Hypothalamus (tissue), 51 donors: ENCODE results near the gene DCX.
A peak's percentile ranks its signal among the peaks of the same experiment; 100 is the strongest.

Source experiments
- DNase-seq, 51 donors: peaks; one replicate each; lab custom pipeline; 2025; lab: John Stamatoyannopoulos, UW

Gene DCX

DNA sequence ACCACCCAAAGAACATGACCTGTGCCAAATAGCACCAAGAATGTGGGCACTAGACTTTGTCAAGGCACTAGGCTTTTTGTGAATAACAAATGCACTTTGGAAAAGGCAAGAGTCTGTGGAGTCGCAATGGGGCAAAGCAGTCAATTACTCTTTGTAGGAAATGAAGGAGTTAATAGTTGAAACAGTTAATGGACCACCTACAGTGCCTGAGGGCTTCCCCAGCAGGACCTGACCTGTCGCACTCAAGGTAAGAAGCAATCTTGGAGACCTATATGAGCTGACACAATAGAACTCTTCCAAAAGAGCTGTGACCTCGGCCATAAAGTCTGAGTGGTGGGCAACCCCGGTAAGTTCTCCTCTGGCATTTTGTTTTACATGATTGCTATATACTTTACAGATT lies 92.5 kb downstream of the DCX start:
- no peak for DNase-seq

DNA sequence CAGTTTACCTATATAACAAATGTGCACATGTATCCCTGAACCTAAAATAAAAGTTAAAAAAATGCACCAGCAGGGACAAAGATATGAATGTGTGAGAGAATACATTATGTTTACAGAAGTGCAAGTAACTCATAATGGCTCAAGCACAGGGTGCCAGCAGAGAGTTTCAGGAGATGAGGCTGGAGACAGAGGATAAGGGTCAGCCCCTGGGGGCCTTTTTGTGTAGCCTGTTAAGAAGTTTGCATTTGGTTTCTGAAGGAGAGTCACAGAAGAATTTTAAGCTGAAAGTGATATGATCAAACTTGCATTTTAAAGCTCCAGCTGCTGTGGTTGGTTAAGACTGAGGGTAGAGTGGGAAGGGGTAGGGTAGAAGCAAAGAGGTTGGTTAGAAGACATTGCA lies 93.1 kb downstream of the DCX start:
- DNase-seq = no peak

DNA sequence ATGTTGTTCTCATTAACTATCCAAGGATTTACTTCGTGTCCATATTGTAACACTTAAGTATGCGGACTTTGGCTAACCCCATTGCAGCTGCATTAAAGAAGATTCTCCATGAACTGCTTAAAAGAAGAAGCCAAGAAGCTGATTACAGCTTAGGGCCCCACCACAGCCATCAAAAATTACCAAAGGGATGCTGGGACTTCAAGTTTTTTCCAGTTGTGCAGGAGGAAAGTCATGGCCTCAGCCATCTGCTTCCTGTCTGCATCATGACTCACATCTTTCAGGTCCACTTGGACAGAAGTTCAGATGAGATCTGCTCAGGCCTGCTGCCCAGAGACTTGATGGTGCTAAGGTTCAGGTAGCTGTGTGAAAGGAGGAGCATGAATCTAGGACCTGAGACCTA lies 102.9 kb downstream of the DCX start:
- DNase-seq = no peak

DNA sequence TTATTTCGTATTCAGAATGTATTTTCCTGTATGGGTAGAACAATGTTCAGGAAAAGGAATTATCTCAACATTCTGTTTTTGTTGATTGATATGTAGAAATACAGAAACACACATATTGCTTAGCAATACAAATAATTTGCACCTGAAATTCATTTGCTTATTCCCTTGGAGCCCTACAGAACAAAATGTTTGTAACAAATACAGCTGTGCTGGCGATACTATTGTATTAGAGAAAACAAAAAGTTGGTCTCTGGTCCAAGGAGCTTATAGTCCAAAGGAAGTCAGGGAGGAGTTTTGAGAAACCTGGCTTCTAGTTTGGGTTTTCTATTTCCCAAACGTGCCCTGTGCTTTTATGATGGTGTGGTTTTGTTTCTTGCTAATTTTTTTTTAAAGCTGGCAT lies 104.0 kb downstream of the DCX start:
- DNase-seq = no peak

DNA sequence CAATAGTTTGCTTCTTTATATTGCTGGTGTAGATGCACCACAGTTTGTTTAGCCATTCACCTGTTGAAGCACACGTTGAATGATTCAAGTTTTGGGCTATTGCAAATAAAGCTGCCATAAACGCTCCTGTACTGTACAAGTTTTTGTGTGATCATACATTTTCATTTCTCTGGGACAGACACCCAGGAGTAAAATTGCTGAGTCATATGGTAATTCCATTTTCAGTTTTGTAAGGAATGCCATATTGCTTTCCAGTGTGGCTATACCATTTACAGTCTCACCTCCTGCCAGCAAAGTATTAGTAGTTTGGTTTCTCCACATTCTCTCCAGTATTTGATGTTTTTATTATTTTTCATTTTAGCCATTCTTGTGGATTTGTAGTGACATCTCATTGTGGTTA lies 109.7 kb downstream of the DCX start:
- DNase-seq = no peak

DNA sequence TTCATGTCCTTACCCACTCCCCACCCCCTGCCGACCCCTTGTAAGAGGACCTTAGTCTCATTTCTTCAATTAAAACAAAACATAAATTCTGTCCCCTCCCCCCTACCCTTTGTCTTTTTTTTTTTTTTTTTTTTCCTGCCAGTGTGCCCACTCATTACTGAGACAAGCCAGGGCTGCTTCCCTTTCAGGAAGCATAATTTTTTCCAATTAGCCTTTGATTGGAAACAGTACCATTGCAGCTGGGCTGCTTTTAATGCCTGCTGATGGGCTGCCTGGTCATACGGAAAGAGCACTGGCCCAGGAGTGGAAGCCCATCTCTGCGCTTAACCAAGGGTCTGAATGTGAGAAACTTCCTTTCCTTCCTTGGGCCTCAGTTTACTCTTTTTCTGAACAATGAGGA lies 123.2 kb downstream of the DCX start:
- DNase-seq = no peak

DNA sequence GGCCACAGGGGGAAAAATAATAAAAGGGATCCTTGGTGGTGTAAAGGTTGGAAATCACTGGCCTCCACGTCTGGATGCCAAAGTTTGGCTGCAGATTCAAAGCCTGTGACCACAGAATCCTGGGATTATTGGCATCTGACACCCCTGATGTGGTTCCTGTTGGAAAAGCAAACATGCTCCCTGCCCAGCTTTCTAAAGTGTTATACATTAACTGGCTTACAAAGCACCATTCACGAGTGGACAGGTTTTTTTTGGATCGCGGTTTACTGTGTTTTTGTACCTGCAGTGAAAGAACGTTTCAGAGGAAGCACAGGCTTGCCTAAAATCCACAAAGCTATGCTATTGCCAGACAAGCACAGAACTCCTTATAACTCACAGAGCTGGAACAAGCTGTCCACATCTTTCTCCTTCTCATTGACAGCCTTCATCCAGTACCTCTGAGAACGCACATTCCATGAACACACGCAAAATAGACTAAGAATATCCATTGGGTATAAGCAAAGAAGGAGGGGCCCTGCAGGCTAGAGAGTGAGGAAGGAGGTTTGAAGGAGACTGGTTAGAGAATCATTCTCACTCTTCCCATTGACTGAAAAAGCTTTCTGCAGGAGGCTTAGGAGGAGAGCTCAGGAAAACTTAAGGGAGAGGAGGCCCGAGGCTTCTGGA lies 127.2 kb downstream of the DCX start:
- DNase-seq = no peak

DNA sequence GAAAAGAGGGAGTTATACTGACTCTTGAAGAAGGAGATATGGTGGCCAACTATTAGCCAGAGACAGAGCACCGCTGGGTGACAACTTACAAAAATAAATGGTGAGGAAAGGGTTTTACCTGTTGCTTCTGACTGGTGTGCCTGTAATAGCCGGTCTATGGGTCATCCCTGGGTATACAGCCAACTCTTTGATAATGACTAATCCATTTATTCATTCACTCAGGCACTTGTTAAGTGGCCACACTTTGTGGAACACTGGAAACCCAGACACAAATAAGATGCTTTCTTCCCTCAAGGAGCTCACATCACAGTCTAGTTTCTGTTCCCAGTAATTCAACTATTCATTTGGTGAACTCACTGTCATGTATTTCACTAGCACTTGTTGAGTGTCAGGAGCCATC lies 128.5 kb downstream of the DCX start:
- no peak for DNase-seq

DNA sequence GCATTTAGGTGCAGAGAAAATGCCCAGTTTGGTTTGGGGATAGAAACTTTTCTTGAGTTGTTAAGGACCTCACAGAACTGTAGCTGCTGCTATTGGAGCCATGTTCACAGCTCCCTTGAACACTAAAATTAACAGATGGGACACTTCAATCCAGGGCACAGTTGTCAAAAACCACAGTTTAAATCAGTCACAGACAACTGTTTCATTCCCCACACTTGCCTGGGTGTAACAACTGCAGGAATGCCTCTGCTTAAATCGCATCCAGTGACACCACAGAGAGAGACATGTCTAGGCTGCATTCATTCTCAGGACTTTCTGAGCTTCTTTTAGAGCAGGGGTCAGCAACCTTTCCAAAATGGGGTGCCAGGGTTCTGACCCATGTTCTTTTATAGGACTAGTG lies 129.0 kb downstream of the DCX start:
- DNase-seq = no peak

DNA sequence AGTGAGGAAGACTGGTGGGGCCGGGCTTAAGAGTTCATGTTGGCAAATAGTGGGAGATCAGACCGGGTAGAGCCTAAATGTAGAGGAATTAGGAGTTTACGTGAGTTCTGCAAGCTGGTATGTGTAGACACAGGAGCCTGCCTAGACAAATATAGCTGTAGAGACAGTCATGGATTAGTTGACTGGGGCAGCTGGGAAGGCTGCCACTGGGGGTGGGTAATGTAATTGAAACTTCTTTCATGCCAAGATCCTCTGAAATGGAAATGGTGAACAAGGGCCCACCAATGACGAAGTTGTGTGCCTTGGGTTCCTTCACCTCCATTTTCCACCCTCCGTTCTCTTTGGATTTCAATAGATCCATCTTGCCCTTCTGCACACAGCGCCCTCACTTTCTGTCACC lies 129.9 kb downstream of the DCX start:
- DNase-seq = no peak

DNA sequence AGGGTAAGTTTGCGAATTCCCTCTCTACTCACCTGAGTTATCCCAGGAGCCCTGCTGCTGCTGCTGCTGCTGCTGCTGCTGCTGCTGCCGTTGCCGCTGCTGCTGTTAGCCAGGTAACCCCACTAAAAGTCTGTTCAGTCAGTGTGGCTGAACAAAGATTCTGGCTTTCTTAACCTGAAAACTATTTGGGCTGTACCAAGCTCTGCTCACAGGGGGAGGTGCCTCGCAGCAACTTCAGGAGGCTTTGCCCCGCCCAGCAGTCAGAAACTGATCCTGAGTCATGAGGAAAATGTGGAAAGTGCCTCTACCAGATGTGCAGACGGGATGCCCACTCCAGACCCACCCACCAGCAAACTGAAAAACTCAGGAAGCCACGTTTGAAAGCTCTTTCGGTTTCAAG lies 141.7 kb downstream of the DCX start, which contains the start of gene CAPN6:
Gene CAPN6, minus strand, starts transcription at position 145 of the 400 bp plus-strand sequence. CDS start 6,547 bp downstream, outside the sequence.
- no peak for DNase-seq

DNA sequence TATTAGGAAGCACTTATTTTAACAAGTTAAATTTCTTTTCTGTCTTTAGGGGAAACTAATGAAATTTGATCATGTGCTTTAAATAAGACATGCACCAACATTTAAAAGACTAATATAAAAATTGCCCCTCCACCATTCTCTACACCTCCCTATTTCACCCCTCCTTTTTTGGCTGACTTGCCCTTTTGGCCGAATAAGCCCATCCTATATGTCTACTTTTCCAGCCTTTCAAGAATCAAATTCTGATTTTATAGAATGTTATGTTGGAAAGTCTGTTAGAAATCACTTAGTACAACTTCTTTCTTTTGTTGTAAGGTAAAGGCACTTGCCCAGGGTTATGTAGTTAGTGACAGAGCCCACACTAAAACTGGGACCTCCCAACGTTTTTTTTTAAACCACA lies 143.5 kb downstream of the DCX start:
- DNase-seq = no peak

DNA sequence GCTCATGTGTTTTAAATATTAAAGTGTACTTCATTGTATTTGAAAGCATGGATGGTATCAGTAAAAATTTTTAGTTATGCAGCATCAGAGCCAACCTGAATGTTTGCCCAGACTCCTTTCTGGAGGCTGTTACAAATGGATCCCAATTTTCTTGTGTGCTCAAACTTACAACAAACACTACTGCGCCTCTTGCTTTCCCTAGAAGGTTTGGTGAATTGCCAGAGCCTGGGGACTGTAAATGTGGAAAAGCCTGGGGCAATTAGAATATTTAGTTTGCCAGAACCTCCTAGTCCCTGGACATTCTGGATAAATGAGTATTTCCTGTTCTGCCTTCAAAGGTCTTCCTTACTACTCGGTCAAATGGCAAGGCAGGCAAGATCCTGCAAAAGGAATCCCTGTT lies 146.5 kb downstream of the DCX start:
- DNase-seq = no peak

DNA sequence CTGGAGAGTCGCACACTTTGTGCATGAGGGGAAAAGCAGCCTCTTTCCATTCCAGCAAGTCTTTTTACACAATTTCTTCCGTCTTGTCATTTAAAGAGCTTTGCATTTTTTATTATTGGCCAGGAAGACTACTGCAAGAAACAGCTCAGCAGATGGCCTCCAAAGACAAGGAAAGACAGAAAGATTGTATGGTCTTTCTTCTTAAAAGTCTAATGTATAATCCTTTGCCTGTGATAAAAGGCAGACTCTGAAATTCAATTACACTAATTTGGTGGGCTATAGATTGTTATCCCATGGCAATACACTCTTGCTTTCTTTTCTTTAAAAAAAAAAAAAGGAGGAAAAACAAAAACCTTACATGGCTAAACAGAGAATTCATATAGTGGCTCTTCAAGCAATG lies 147.6 kb downstream of the DCX start:
- peak in 1 of 51 donors; percentile 0 for DNase-seq

DNA sequence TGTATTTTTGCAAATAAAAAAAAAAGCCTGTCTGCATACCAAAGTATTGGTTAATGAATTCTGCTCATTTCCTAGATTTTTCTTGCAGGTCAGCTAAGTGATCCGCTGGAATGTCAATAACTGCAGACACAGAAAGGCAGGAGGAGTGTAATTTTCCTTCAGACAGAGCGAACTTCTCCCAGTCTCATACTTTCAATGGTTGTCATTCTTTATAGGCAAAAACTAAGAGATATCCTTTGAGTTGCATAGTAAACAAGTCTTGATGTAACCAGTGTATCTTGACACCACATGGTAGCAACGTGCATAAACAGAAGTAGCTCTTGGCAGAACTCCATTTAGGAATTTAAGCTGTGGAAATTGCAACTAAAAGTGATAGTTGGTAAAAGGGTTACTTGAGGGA lies 149.9 kb downstream of the DCX start:
- DNase-seq = no peak

DNA sequence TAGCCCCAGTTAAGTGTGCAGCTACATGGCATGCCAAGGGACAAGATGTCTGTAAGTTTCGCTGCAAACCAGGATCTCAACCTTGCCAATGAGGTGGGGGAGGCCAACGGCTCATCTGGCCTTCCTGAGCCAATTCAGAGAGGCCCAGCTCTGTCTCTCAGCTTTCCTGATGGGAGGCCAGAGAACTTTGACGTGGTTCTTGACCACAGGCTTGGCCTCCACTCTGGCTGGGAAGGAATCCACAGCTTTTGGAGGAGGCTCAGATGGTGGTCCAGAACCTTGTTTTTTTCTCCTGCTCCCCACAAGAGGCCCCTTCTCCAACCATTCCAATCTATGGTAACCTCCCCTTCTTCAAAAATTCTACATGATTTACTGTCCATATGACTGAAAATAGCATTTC lies 151.5 kb downstream of the DCX start:
- DNase-seq = no peak

DNA sequence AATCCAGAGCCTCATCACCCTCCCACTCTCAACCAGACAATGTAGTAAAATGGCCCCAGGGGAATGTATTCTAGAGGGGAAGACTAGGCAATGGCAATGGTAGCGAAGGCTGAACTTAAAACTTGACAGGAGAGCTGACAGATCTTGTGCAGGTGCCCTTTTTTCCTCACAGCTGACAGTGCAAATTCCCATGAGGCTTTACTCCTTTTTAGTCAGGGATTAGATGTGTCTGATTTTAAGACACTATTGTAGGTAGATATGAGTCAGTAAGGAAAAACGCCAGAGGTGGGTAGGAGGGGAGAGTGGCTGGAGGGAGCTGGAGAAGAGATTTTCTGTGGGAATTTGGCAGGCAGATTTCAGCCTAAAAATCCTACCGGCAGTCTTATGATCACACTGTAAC lies 152.4 kb downstream of the DCX start:
- no peak for DNase-seq

DNA sequence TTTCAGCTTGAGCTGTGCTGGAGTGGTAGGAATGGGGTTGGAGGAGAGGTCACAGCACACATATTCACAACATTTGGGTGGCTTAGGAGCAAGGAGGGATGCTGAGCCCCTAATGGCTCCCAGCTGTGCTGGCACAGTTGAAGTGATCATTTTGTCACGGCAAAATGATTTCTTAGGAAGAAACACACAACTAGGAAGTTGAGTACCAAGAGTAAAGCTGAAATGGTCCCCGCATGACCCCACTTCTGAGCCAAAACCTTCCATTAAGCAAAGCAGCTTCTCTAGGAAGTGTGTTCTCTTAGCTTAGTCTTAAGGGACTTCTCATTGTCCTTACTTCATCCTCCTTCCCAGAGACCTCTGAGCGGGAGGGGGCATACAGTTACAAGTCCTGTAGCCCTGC lies 154.3 kb downstream of the DCX start:
- no peak for DNase-seq

DNA sequence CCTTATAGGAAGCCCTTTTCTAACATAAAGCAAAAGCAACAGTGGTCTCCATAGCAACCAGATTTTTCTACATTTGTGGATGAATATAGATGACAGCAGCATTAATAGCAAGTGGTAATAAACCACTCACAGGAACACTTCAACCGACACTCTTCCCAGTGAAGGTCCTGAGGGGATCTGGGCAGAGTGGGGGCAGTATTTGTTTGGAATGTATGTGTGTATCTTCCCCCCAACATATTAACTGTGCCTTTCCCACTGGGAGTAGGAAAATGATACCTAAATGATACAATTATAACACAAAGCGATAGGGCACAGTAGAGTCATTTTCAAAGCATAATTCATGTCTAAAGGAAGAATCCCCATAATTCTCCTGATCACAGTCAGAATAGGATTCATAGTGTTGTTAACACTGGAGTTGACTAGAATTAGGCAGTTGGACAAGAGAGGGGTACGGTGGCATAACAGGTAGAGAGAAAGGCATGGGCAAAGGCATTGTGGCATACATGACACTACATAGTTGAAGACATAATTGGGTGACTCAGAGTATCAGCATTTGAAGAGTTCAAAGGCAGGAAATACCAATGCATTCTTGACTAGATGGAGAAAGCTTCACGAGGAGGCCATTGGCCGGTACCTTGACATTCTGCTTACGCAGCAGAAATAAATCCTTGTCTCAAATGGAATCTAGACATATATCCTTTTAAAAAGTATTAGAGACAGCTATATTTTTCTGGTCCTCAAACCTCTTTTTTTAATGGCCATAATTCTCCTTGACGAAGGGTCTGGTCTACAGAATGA lies 156.9 kb downstream of the DCX start:
- no peak for DNase-seq

DNA sequence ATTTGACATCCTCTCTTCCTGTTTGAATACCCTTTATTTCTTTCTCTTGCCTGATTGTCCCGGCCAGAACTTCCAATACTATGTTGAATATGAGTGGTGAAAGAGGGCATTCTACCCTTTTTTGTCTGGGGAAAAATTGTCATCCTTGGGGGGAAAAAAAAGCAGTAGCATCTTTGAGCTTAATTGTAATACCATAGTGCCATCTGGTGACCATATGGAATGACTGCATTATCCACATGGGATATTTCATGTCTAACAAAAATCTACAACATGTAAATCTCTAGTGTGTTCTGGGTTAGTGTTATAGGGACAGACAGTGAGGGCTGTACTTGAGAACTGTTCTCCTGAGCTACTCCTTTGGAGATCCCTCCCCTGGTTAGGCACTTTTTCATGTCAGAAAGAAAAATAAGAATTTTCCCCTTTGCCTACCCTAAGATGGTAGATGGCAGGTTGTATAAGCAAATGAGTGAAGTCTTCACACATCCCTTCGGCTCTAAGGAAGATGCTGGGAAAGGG lies 167.7 kb downstream of the DCX start:
- peak in 1 of 51 donors; percentile 5 for DNase-seq
